IPS DF 19.7 (cell line): Measurements from ENCODE around the gene TMEM14A.
"Not testable (repeated sequence)": the region's sequence is repeated elsewhere in the genome, so short reads cannot be mapped to it uniquely, and the experiment has no call there.

Source experiments
- DNase-seq: peaks from one replicate; pipeline ENCODE4 v3.0.0-alpha.2; 2013; ENCODE audit warnings: low read depth, low spot score

Gene TMEM14A

GRCh38 chr6:52670502-52671409 is at the start of gene TMEM14A:
Gene TMEM14A, plus strand, starts transcription at chr6:52671113. Its CDS starts 5,990 bp downstream, at chr6:52677103.
- peak; percentile 87 for DNase-seq

GRCh38 chr6:52621631-52622030 is 49.3 kb upstream of the TMEM14A start:
- no peak for DNase-seq

- no peak for DNase-seq
Observed at GRCh38 chr6:52622810-52623209, 48.1 kb upstream of the TMEM14A start.

GRCh38 chr6:52632011-52632410 is 38.9 kb upstream of the TMEM14A start:
- no peak for DNase-seq

GRCh38 chr6:52634211-52634610 is 36.7 kb upstream of the TMEM14A start:
- DNase-seq, result no peak

- no peak for DNase-seq
Observed at GRCh38 chr6:52635049-52635577, 35.8 kb upstream of the TMEM14A start.

GRCh38 chr6:52636830-52637229 is 34.1 kb upstream of the TMEM14A start:
- no peak for DNase-seq

GRCh38 chr6:52639493-52639892 is 31.4 kb upstream of the TMEM14A start:
- no peak for DNase-seq

GRCh38 chr6:52640170-52640569 is 30.7 kb upstream of the TMEM14A start:
- DNase-seq, result no peak

GRCh38 chr6:52640916-52641315 is 30.0 kb upstream of the TMEM14A start:
- no peak for DNase-seq

GRCh38 chr6:52641388-52641787 is 29.5 kb upstream of the TMEM14A start:
- DNase-seq, result no peak

GRCh38 chr6:52641826-52642225 is 29.1 kb upstream of the TMEM14A start:
- DNase-seq, result no peak

- DNase-seq, result no peak
Observed at GRCh38 chr6:52642368-52642767, 28.5 kb upstream of the TMEM14A start.

GRCh38 chr6:52643158-52643557 is 27.8 kb upstream of the TMEM14A start:
- DNase-seq, result no peak

- no peak for DNase-seq
Observed at GRCh38 chr6:52644253-52644652, 26.7 kb upstream of the TMEM14A start.

- DNase-seq, result no peak
Observed at GRCh38 chr6:52645976-52646375, 24.9 kb upstream of the TMEM14A start.

GRCh38 chr6:52647199-52647598 is 23.7 kb upstream of the TMEM14A start:
- DNase-seq, result no peak

- DNase-seq, result no peak
Observed at GRCh38 chr6:52649536-52650160, 21.3 kb upstream of the TMEM14A start.

GRCh38 chr6:52650941-52651340 is 20.0 kb upstream of the TMEM14A start:
- no peak for DNase-seq

- DNase-seq, result no peak
Observed at GRCh38 chr6:52653151-52653550, 17.8 kb upstream of the TMEM14A start.

- DNase-seq, result no peak
Observed at GRCh38 chr6:52654007-52654406, 16.9 kb upstream of the TMEM14A start.

- DNase-seq, result no peak
Observed at GRCh38 chr6:52654592-52654991, 16.3 kb upstream of the TMEM14A start.

- DNase-seq, result not testable (repeated sequence)
Observed at GRCh38 chr6:52655941-52656340, 15.0 kb upstream of the TMEM14A start.
